PC-3 (cell line): ENCODE results near the gene ZNF891. TPM values are rescaled to one million over a fixed set of nuclear protein-coding genes. Genes with fewer than 3 reads are reported as not detected.

Experiments used
- ATAC-seq: fragments of 200-7000 bp; cut with Tn5 transposase; 2 replicates; pipeline ENCODE4 v1.9.1; 2020; ENCODE audit warnings: mild to moderate bottlenecking, moderate library complexity
- BruUV-seq: library from RNA; stranded (reverse); fragments of 400-500 nt; replicated peaks from 2 replicates; lab custom pipeline; 2021; lab: Mats Ljungman, UMichigan
- CTCF ChIA-PET: fragments of 300-600 bp; sonication (Branson Sonifier 250); formaldehyde crosslinking; loops from one replicate; lab custom pipeline; 2022; ENCODE audit warnings: antibody characterized with exemption; lab: Charles Lee
- POLR2A ChIA-PET: fragments of 300-600 bp; sonication (Branson Sonifier 250); formaldehyde crosslinking; loops from one replicate; lab custom pipeline; 2022; ENCODE audit warnings: antibody characterized with exemption; ENCODE audit not compliant: unreplicated experiment; lab: Charles Lee
- DNase-seq: peaks from one replicate; pipeline ENCODE4 v3.0.0-alpha.2; 2015
- H2AFZ ChIP-seq: fragments of 300-600 bp; sonication (generic); 2 replicates; pipeline ENCODE4 v1.6.0; 2016; ENCODE audit warnings: antibody characterized with exemption, low read length
- H3F3A ChIP-seq: fragments of 300-600 bp; sonication (generic); one replicate; pipeline ENCODE4 v1.6.0; 2017; ENCODE audit warnings: antibody characterized with exemption, low read length, control low read depth, mild to moderate bottlenecking; ENCODE audit not compliant: unreplicated experiment
- H3K27ac ChIP-seq: fragments of 300-600 bp; sonication (generic); 2 replicates; pipeline ENCODE4 v1.5.1; 2016; ENCODE audit warnings: mild to moderate bottlenecking, low read length
- H3K27me3 ChIP-seq: fragments of 300-600 bp; sonication (generic); 2 replicates; pipeline ENCODE4 v1.6.1; 2016; ENCODE audit warnings: low read length, mixed read lengths
- H3K36me3 ChIP-seq: fragments of 300-600 bp; sonication (generic); 2 replicates; pipeline ENCODE4 v1.6.1; 2016; ENCODE audit warnings: low read depth, mixed run types, low read length, mixed read lengths
- H3K4me1 ChIP-seq: fragments of 300-600 bp; sonication (generic); 2 replicates; pipeline ENCODE4 v1.5.1; 2016; ENCODE audit warnings: low read length; ENCODE audit not compliant: insufficient read depth
- H3K4me2 ChIP-seq: fragments of 300-600 bp; sonication (generic); 2 replicates; pipeline ENCODE4 v1.6.0; 2016; ENCODE audit warnings: low read length
- H3K4me3 ChIP-seq: fragments of 300-600 bp; sonication (generic); 2 replicates; pipeline ENCODE4 v1.5.1; 2016; ENCODE audit warnings: mild to moderate bottlenecking, low read length, mixed read lengths
- H3K79me2 ChIP-seq: fragments of 300-600 bp; sonication (generic); 2 replicates; pipeline ENCODE4 v1.6.1; 2017; ENCODE audit warnings: low read length, mixed read lengths
- H3K9ac ChIP-seq: fragments of 300-600 bp; sonication (generic); 2 replicates; pipeline ENCODE4 v1.6.0; 2016; ENCODE audit warnings: mild to moderate bottlenecking, low read length
- H3K9me2 ChIP-seq: fragments of 300-600 bp; sonication (generic); replicated peaks from 2 replicates; pipeline ENCODE4 v1.6.1; 2016; ENCODE audit warnings: mixed run types, low read length, mixed read lengths
- H3K9me3 ChIP-seq: fragments of 300-600 bp; sonication (generic); 2 replicates; pipeline ENCODE4 v1.6.1; 2016; ENCODE audit warnings: low read length, mixed read lengths
- H4K20me1 ChIP-seq: fragments of 300-600 bp; sonication (generic); 2 replicates; pipeline ENCODE4 v1.6.1; 2016; ENCODE audit warnings: low read length, mixed read lengths
- EZH2 ChIP-seq: fragments of 300-600 bp; sonication (generic); IDR thresholded peaks from one replicate; pipeline ENCODE4 v1.6.1; 2017; ENCODE audit warnings: antibody characterized with exemption, mild to moderate bottlenecking, low read length; ENCODE audit not compliant: unreplicated experiment
- EZH2phosphoT487 ChIP-seq: fragments of 300-600 bp; sonication (generic); IDR thresholded peaks from 2 replicates; pipeline ENCODE4 v1.6.1; 2018; ENCODE audit warnings: mild to moderate bottlenecking, antibody characterized with exemption, low read length, borderline replicate concordance
- intact Hi-C: fragments of 100-400 bp; cut with micrococcal nuclease; formaldehyde crosslinking; loops from 2 replicates; pipeline ENCODE4 v1.9.0; 2023
- total RNA-seq: library from RNA; depleted of rRNA; stranded (reverse); fragments of >200 nt; gene quantifications from 2 replicates; pipeline ENCODE4 v1.2.3, GENCODE V29; 2014
- TF ChIP-seq, protein P1 (sequence below): fragments of 300-600 bp; sonication (generic); conservative IDR thresholded peaks from 2 replicates; pipeline ENCODE4 v1.5.1; 2017; ENCODE audit warnings: antibody characterized with exemption, low read depth, mild to moderate bottlenecking, low read length

Gene ZNF891
- total RNA-seq, 1 experiment from 2014 or later = 0.98 TPM

- Histone ChIP-seq H3K9ac (no peak overlapping the region), H3K79me2 (no peaks in the 10 kb centered on the region), H3K27ac (no peak overlapping the region), H3K4me3 (no peak overlapping the region), H4K20me1 (no peaks in the 10 kb centered on the region), H3K9me3 (peaks cover 33% of the 10 kb centered on the region), H3K4me2 (no peak overlapping the region), H3K4me1 (no peaks in the 10 kb centered on the region), H3K9me2 (no peaks in the 10 kb centered on the region), H3K36me3 (peaks cover 72% of the 10 kb centered on the region), H3F3A (no peaks in the 10 kb centered on the region), H2AFZ (no peak overlapping the region), H3K27me3 (no peaks in the 10 kb centered on the region)
- CTCF ChIA-PET = no interaction called here
- BruUV-seq = no TSS peak
- intact Hi-C loops = no loop called here
- no peak for ATAC-seq
- no peak for DNase-seq
- POLR2A ChIA-PET = no interaction called here
- no peak for TF ChIP-seq EZH2
Observed at GRCh38 chr12:133145981-133146380, 15.9 kb upstream of the ZNF891 start.

DNA sequence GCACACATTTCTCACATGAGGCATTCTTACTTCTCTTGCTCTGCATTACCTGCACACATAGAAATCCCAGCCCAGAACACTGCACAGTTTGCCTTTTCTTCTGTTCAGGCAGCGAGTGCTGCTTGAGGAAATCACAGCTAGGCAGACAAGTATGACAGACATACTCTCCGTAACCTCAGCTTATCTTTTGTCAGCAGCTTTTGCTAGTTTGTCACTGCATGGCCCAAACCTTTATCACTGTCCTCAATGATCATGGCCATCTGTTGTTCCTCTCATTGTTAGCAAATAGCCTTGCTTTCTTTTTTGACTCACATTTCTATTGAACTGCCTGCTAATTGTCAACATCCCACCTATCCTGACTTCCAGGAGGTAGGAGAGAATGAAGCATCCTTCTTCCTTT lies 5.7 kb upstream of the ZNF891 start:
- ATAC-seq (no peak), DNase-seq (no peak)
- Histone ChIP-seq H2AFZ (no peak overlapping the region), H4K20me1 (no peaks in the 10 kb centered on the region), H3K27me3 (no peaks in the 10 kb centered on the region), H3K9ac (no peak overlapping the region), H3K9me3 (peaks cover 53% of the 10 kb centered on the region), H3K4me1 (no peaks in the 10 kb centered on the region), H3K4me3 (no peak overlapping the region), H3K4me2 (no peak overlapping the region), H3K9me2 (no peaks in the 10 kb centered on the region), H3K27ac (no peak overlapping the region), H3K79me2 (no peaks in the 10 kb centered on the region), H3K36me3 (peaks cover 75% of the 10 kb centered on the region), H3F3A (no peaks in the 10 kb centered on the region)
- no TSS peak for BruUV-seq
- POLR2A ChIA-PET = no interaction called here
- intact Hi-C loops = no loop called here
- TF ChIP-seq, protein P1, sequence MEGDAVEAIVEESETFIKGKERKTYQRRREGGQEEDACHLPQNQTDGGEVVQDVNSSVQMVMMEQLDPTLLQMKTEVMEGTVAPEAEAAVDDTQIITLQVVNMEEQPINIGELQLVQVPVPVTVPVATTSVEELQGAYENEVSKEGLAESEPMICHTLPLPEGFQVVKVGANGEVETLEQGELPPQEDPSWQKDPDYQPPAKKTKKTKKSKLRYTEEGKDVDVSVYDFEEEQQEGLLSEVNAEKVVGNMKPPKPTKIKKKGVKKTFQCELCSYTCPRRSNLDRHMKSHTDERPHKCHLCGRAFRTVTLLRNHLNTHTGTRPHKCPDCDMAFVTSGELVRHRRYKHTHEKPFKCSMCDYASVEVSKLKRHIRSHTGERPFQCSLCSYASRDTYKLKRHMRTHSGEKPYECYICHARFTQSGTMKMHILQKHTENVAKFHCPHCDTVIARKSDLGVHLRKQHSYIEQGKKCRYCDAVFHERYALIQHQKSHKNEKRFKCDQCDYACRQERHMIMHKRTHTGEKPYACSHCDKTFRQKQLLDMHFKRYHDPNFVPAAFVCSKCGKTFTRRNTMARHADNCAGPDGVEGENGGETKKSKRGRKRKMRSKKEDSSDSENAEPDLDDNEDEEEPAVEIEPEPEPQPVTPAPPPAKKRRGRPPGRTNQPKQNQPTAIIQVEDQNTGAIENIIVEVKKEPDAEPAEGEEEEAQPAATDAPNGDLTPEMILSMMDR = no peak
- TF ChIP-seq EZH2 = no peak
- no peak for TF ChIP-seq EZH2phosphoT487
- CTCF ChIA-PET = no interaction called here

DNA sequence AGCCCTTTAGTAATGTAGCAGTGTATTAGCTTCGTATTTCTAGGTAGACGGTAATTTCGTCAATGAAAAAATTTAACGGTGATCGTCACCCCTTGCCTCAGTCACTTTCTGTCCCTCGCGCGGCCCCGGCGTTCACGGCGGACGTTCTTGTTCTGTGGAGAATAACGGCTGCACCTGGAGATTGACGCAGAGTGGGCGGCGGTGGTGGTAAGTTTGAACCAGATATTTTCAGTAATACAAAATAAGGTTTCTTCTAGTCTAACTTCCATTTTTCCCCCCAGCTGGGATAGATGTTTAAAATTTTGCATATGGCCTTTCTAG lies 694 bp upstream of the ZNF891 start:
- Histone ChIP-seq H3K9ac (peak overlapping the region; percentile 70), H3K27ac (no peak overlapping the region), H3F3A (no peaks in the 10 kb centered on the region), H3K9me3 (peaks cover 41% of the 10 kb centered on the region), H3K27me3 (no peaks in the 10 kb centered on the region), H3K36me3 (peaks cover 62% of the 10 kb centered on the region), H3K9me2 (no peaks in the 10 kb centered on the region), H3K4me3 (peak overlapping the region; percentile 80), H4K20me1 (no peaks in the 10 kb centered on the region), H2AFZ (peak overlapping the region; percentile 97), H3K4me1 (no peaks in the 10 kb centered on the region), H3K79me2 (no peaks in the 10 kb centered on the region), H3K4me2 (peak overlapping the region; percentile 87)
- DNase-seq (no peak), ATAC-seq (no peak)
- POLR2A ChIA-PET = no interaction called here
- intact Hi-C loops = no loop called here
- CTCF ChIA-PET = no interaction called here
- TSS peak; percentile 80 for BruUV-seq
- TF ChIP-seq EZH2phosphoT487 (no peak), EZH2 (no peak)
- TF ChIP-seq, protein P1 = no peak
